Measurements from ENCODE around the gene C1QTNF6.
"Not testable (repeated sequence)": the region's sequence is repeated elsewhere in the genome, so short reads cannot be mapped to it uniquely, and the experiment has no call there.

C1QTNF6 gene

DNA sequence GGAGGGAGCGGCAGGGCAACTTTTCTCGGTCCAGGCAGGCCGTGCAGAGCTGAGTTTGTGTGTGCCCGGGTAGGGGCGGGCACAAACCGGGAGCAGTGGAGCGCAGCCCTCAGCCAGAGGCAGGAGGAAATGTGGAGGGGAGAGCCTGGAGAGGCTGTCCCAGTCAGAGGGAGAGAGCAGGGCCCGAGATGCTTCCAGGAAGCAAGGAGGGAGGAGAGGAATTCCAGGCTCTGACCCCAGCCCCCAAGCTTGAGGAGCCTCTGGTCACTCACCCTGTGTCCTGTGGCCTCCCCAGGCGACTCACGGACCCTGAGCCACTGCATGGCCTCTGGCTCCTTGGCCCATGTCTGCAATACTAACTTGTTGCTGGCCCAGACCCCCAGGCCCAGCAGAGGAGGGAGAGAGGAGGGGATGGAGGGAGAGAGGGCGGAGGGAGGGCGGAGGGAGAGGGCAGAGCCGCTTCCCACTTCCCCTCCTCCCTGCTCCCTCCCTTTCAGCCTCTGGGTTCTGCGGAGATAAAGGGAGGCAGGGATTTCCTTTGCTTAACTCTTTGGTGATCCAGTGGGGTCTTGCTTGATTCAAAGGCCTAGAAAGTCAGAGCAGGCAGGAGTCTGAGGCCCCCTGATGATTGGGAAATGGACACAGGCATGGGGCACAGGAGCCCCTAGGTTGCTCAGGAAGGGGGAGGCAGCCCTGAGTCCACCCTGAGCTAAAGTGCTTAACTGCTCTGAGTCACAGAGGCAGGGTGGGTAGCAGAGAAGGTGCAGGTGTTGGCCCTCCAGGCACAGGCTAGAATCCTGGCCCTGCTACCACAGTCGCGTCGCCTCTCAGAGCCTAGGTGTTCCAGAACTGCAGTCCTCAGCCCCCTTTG is at the start of gene C1QTNF6:
Gene C1QTNF6 (minus strand): TSS at position 357 of the 871 bp plus-strand sequence. CDS start 34 bp downstream, at position 323.
- no peak for DNase-seq

GRCh38 chr22:37235897-37236607 is 48.0 kb upstream of the C1QTNF6 start:
- no peak for DNase-seq

GRCh38 chr22:37234736-37235711 is 47.0 kb upstream of the C1QTNF6 start:
- DNase-seq = no peak

DNA sequence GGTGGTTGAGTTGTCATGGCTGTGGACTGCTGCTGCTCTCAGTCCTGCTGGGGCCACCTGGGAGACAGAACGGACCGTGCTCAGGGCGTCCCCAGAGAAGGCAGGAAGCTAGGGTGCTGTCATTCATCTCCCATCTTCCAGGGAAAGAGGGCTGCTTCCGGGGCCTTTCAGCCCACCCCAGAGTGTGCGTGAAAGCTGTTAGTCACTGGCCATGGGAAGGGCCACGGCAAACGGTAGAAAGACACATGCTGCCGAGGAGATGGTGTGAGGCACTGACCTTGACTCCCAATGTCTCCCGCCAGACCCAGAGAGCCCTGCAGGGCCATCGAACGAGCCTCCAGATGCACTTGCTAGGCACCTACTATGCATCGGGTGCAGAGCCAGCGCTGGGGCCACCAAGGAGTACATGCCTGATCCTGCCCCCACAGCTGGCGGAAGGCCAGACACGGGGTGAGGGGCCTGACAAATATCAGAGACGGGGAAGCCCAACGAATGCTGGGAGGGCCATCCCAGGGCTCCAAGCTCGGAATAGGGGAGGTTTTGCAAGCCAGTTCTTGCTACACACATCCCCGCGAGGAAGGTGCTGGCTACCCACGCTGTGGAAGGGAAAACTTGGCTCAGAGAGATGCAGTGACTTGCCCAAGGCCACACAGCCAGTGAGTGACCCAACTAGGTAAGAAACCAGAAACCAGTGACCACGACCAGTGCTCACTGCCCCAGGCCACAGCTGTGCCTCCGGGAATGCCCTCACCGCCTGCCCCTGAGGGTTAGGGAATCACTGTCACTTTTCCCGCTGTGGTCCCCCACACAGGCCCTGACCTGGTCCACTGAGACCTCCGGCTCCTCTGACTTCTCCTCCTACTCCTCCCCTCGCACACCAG is 45.9 kb upstream of the C1QTNF6 start:
- no peak for DNase-seq

- not testable (repeated sequence) for DNase-seq
Observed at GRCh38 chr22:37233371-37233750, 45.3 kb upstream of the C1QTNF6 start.

GRCh38 chr22:37232140-37232998 is 44.3 kb upstream of the C1QTNF6 start:
- no peak for DNase-seq

GRCh38 chr22:37231406-37232139 is 43.5 kb upstream of the C1QTNF6 start:
- DNase-seq = no peak

DNA sequence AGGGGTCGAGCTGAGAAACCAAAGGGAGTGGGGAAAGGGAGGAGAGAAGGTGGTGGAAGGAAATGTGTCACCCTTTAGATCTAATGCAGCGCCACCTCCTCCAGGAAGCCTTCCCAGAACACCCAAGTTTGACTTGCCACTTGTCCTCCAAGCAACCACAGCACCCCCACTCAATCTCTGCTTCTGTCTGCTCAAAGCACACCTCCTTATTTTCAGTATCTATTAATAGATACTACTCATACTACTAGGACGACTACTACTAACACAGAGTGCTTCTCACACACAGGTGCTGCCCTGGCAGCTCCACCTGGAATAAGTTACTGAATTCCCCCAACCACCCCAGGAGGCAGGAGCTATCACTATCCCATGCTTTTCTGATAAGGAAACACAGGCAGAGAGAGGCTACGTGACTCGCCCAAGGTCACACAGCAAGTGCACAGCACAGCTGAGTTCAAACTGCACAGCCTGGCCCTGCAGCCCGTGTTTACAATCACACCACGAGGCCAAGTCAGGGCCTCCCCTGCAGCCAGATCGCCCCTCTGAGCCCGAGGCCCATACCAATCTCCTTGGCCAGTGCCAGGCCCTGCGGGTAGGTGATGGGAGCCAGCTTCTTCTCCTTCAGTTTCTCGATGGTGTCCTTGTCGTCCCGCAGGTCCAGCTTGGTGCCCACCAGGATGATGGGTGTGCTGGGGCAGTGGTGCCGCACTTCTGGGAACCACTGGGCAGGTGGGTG is 42.8 kb upstream of the C1QTNF6 start:
- DNase-seq = no peak

DNA sequence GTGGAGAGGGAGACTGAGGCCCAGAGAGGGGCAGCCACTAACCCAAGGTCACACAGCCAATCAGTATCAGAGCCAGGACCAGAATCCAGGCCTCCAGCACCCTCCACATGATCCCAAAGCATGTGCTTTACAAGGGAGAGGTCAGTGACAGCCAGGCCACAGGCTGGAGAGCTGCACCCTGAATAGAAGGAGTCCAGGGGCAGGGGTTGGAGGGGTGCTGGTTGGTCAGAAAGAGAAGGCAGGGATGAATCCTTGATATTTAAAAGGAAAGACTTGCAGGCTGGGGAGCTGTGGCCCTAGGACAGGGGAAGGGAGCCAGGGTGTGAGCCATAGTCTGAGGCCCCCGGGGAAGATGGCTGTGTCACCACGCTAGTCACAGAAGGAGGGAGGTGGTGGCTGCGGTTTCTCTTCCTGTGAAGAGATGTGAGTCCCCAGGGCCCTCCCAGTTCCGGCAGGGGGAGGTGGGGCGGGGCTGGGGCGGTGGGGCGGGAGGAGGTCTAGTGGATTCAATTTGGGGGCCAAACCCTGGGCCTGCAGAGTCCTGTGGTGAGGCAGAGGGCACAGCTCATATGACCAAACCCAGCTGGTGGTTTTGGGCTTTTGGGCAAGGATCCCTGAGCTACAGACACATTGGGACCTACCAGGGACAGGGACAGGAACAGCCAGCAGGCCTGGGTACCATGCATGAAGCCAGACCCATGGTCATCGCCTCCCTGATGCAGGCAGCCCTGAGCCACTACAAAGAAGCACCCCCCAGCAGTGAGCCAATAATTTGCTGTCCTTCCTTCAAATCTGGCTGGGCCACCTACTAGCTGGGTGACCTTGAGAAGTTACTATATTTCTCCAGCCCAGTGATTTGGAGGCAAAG is 42.0 kb upstream of the C1QTNF6 start:
- DNase-seq = no peak

DNA sequence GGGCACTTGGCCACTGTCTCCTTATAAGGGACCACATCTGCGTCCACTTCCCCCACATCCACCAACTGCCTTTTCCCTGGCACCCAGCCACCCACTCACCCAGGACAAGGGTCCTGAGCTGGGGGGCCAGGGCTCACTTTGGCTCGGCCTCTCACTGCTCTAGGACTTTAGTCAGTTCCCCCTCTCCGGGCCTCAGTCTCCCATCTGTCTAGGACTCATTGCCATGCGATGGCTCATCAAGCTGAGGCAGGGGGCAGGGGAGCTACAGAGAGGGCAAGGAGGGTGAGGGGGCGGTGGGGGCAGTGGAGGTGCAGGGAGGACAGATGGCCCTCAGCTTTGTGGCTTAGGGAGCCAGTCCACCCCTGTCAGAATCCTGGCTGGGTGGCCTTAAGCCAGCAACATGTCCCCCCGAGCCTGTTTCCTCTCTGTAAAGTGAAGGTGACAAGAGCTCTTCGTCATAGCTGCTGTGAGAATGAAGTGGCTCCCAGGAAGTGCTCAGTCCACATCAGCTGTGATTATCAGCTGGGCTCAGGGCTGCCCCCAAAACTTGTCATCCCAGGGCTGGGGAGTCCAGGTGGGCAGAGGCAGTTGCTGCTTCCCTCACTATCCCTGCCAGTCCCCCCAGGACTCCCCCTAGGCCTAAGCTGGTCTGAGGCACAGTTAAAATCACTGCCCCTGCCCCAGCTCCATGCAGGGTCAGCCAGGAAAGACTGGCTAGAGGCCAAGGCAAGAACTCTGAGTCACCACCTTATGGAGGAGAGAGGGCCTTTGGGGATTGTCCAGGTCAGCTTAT is 41.2 kb upstream of the C1QTNF6 start:
- DNase-seq = no peak

GRCh38 chr22:37228106-37229011 is 40.3 kb upstream of the C1QTNF6 start:
- peak in 10 of 56 donors; percentile 11 to 42 (median 22) for DNase-seq

- no peak for DNase-seq
Observed at GRCh38 chr22:37226514-37226913, 38.5 kb upstream of the C1QTNF6 start.

- DNase-seq = no peak
Observed at GRCh38 chr22:37226087-37226486, 38.0 kb upstream of the C1QTNF6 start.

DNA sequence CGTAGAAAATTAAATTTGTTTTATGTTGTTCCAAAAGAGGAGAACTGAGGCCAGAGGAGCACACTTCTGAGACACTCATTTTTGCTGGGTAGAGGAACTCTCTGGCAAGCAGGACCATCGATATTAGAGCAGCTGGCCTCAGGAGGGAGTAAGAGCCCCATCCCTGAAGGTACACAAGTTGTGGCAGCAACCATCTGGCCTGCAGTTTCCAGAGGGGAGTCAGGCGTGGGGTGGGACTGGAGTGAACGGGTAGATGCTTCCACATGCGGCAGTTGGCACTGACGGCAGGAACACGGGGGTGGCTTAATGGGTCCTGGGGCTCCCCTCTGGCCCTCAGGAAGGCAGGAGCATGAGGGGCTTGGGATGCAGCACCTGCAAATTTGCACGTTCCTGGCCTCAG is 37.4 kb upstream of the C1QTNF6 start:
- no peak for DNase-seq
